Ureter (tissue), 1 donor: ENCODE data around the gene NTM. TPM values are rescaled to one million over a fixed set of nuclear protein-coding genes. Genes with fewer than 3 reads are reported as not detected.
A peak's percentile ranks its signal among the peaks of the same experiment; 100 is the strongest.

Experiments
- DNase-seq: peaks from one replicate; pipeline ENCODE4 v3.0.0-alpha.2; 2020; ENCODE audit warnings: low spot score
- total RNA-seq: library from RNA; stranded (reverse); gene quantifications from one replicate; pipeline ENCODE4 v1.2.4, GENCODE V29; 2023
- donor health status: DM: yes; HTN: yes; CAD: no.

NTM gene
- total RNA-seq, 1 donor from 2014 or later, result 9.9 TPM

DNA sequence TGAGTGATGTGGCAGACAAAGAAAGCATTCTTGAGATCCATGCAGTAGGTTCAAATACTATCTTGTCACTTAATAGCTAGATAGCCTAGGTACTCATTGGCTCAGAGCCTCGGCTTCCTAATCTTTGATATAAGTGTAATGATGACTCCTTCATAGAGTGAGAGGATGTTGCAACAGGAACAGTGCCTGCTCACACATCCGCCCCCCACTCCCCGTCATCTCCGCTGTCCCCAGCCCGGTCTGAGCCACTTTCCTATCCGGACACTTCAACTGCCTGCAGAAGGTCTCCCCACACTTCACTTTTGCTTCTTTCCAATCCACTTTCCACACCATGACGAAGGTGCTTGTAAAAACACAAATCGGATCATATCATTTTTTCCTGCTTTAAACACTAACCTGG lies 128.8 kb downstream of the NTM start:
- DNase-seq, result no peak

DNA sequence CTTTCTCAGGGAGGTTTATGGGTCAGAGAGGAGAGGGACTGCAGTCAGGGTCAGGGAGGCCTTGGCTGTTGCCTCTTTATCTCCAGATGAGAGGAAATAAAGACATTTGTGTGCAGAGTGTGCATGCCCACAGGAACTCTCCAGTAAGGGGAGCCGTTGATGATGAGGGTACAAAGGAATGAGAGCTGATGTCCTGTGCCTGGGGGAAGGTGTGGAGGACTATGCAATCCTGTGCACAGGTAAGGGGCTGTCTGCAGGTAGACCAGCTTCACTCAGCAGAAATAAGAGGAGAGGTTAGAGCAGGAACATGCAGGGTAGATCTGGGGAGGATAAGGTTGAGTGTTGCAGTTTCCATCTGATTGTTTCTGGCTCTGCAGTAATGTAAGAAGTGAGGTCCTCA lies 132.6 kb downstream of the NTM start:
- no peak for DNase-seq

DNA sequence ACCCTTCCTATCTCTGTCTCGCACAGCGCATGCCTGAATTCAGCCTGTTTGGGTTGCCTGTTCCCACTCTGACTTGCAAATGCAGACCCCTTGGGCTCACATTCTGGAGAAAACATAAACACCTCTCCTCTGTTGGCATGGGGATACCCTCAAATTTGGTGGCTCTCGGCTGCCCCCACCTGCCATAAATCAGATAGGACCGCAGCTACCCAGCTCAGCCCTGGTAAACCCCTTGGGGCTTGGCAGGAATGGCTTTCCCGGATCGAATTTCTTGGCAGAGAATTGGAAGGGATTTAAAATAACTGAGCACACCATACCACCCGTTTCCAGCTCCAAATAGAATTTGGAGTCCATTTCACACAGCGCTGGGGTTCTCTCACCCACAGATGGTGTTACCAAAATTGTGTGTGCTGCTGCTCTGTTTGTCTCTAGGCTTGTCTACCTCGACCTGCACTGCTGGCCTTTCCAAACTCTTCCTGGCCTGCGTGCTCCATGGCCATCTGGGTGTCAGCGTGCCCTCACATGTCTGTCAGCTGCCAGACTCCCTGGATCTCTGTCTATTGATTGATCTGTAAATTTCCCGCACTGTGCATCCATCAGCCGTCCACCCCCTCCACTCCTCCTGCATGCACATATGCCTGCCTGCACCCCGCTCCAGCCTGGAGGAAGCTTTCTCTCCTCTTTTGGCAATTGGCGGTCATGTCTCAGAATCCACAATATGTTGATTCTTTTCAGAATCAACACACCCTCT lies 134.0 kb downstream of the NTM start:
- no peak for DNase-seq

- no peak for DNase-seq
Measured at GRCh38 chr11:131506348-131506747, 135.9 kb downstream of the NTM start.

DNA sequence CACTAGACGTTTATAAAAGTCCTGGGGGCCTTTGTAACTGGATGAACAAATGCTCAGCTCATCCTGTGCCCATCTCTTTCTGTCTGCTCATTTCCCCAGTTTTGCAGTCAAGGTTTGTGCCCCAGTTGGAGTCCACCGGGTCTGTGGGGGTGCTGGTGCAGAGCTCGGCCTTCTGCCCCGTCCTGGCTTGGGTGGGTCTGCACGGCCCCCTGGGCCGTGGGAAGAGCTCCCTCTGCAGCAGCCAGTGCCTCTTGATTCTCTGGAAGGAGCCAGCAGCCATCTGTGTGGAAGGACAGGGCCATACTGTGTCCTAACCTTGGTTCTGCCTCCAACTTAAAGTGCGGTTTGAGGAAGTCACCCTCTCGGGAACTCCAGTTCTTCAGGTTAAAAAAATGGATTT lies 140.2 kb downstream of the NTM start:
- DNase-seq, result no peak

- DNase-seq, result peak; percentile 52
Measured at GRCh38 chr11:131511794-131512193, 141.4 kb downstream of the NTM start.

DNA sequence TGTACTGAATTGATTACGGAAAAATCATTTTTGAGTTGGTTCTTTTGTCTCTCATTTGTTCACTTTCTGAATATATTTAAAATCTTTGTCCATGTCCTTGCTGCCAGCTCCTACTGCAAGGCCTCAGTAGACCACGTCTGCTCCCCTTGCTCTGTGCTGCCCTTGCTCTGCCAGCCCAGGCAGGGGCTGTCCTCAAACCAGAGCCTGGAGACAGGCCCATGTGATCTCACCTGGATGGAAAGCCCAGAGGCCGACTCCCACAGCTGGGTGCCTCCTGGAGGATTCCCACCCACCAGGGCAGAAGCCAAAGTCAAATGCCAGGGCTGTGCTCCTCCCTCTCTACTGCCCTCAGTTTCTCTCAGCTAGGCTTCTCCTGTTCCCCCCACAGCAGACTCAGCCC lies 141.8 kb downstream of the NTM start:
- DNase-seq, result no peak

GRCh38 chr11:131514062-131514461 lies 143.6 kb downstream of the NTM start:
- no peak for DNase-seq

- DNase-seq, result no peak
Measured at GRCh38 chr11:131518305-131518838, 148.0 kb downstream of the NTM start.

DNA sequence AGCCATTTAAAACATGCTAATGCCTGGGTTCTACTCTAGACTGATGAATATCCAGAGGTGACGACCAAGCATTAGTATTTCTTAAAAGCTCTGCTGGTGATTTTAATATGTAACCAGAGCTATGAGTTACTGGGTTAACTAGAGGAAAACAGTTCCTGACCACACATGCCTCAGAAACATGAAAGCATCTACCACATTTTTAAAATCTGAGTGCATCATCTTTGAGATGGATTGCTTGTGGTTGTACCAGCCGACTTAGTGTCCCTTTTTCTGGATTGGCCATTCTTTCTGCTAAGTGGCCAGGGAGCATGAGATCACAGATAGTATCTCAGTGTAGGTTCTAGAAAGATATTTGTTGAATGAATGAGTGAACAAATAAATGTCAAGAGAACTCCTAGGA lies 152.4 kb downstream of the NTM start:
- no peak for DNase-seq

DNA sequence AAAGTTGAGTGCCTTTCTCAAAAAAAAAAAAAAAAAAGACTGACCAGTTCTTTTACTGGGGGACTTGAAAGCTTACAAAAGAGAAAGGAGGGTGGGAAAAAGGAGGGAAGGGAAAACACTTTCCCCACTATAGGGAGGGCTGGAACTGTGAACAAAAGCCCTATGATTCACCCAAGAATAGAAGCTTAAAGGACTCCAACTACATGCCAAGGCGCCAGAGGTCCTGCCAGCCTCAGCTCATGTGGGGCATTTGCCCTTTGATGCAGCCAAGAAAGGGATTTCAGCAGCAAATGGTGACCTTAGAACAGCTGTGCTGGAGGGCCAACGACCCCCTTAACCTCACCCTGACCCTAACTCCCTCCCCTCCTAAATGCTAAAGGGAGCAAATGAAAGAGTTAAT lies 160.0 kb downstream of the NTM start:
- no peak for DNase-seq

DNA sequence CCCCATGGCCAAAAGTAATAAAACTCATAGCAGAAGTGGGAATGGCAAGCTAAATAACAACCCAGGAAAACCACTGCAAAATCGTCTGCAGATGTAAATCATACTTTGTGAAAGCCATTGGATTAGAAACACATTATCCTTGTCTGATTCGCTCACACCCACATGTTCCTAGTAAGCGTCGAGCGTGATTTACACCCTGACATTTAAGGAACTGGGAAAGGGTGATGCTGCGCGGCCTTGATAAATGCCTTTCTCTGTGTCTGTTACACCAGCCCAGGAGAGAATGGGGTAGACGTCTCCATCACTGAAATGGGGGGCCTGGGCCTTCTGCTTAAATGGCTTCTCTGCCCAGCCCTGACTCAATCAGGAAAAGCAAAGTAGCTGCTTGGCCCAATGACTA lies 162.7 kb downstream of the NTM start:
- DNase-seq, result no peak

DNA sequence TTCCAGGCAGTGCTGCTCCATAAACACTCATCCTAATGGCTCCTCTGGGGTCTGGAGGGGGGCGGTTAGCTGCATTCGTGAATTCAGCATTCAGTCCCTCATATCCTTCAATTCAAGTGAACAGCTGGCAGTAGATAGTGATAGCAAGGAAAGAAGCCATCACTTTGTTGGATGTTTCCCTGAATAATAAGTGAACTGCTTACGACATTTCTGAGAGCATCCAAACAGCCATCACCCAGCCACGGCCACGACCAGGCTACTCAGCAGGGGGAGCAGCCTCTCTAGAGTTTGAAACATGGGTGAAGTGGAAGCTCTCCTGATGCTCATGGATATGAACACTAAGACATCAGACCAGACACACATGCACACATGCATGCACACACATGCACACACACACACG lies 163.6 kb downstream of the NTM start:
- no peak for DNase-seq

DNA sequence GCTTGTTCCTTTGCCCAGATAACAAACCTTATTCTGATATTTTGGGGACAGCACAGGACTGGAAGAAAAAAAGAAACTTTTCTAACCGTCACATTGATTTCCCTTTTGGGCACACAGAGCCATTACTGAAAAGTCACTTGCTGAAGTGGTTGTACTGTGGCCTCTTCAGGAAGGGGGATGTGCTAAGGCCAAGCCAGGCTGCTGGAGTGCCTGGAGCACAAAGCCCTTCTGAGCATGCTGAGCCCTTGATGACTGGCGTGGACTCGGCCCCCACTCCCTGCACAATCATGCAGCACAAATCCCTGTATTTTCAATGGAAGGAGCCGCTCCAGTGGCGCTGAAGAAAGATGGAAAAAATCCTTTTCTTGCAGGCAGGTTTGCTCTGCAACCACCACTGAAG lies 164.2 kb downstream of the NTM start:
- DNase-seq, result no peak

DNA sequence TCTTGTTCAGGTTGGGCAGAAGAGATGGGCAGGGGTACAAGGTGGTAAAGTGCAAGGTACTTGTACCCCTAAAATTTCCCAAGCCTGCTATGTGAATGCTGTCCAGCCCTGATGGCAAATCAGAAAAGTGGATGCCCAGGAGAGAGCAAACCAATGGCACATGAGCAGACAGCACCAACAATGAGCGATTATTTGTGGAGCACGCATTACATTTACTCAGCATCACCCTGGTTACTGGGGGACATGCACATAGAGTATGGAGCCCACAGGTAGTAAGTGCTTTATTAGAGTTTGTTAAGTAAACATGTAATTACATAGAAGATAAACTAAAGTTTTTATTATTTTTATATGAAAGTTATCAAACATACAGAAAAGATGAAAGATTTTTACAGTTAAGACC lies 165.7 kb downstream of the NTM start:
- DNase-seq, result no peak

DNA sequence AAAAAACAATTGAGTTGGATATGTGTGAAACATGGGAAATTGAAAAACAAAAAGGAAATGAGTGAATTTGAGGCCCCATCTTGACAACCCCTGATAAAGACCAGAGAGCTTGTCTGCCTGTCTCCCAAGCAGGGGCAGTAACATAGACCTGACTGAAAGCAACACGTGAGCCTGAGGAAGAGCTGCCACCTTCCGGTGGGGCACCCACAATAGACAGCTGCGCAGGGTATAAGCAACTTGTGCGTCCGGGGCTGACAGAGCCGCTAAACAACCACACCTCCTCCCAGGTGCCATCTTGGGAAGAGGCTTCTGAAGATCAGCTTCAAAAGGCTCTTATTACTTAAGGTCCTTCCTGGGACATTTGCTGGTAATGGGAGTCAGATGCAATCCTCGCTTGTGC lies 166.8 kb downstream of the NTM start:
- DNase-seq, result no peak

DNA sequence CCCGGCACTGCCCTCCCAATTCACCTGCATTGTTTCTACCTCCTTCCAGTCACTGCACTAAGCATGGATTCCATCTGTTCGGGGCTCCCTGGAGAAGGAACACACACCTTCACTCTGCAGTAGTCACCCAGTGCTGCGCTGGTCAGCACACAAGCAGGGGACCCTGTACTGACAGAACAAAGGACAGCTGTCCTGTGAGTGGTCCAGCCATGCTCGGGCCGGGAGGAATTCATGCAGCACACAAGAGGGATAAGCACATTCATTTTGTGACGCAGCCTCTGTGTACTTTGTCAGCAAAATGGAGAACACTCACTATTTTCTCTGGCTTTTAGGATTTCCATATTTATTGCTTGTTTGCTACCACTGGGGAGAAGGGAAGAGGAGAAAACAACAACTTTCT lies 167.3 kb downstream of the NTM start:
- DNase-seq, result no peak

- DNase-seq, result no peak
Measured at GRCh38 chr11:131538322-131538721, 167.9 kb downstream of the NTM start.

DNA sequence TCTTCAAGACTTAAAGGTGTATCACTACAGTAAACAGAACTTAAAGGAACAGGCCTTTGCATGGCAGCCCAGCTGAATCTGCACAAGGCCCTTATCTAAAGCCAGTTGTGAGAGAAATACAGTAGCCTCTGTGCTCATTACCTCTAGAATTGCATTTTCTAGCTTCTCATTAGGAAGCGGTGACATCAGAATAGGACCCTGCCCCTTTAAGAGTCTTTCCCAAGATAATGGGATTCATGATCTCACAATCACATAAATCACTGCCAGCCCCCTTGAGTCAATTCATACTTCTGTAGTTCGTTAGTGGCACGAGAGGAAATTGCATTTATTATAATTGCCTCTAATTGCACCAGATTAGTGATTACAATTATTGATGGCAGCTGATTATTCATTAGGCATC lies 170.3 kb downstream of the NTM start:
- no peak for DNase-seq

- no peak for DNase-seq
Measured at GRCh38 chr11:131543389-131544025, 173.1 kb downstream of the NTM start.

GRCh38 chr11:131544591-131544990 lies 174.2 kb downstream of the NTM start:
- no peak for DNase-seq

DNA sequence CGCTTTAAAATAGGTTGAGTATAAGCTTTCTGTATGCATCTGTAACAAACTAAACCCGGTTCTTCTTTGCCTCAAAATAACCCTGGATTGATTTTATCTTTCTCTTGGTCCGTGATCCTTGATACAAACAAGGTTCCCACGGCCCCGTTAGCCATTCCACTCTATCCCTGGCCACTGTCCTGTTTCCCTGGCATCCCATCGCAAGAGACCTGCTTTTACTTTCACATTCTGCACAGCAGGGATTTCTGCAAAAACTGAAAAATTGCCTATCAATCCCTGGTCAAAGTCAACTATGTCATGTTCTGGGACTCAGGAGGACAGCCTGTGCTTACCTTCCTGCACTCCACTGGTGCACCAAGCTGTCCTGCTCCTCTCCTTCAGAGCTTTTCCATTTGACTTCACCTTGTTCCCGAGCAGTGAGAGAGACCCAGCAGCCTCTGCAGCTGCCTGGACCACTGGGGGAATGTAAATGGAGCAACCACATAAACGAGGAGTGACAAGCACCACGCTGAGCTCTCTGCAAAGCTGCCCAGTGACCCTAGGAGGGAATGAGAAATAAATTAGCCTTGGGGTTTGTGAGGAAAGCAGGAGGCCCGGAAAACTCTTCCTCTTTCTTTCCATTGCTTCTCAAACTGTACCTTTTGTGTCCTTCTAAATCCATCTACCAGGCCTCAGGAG lies 175.9 kb downstream of the NTM start:
- no peak for DNase-seq

DNA sequence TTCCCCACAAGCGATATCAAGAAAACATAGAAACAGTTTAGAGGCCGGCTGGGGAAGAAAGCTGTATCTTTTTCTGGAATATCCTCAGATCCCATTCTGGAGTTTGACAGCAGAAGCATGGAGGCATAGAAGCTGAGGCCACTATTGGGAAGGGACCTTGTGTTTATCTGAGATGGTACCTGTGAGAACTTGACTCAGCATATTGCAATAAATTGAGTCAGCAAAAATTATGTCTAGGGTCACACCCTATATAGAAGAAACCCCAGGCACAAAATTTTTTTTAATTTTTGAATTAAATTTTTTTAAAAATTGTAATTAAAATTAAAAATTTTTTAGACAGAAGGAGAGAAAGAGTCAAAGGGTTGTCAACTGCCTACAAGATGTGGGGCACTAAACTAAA lies 178.7 kb downstream of the NTM start:
- no peak for DNase-seq
